GM12878 (cell line): Measurements from ENCODE around the gene CUEDC1. TPM values are rescaled to one million over a fixed set of nuclear protein-coding genes. Genes with fewer than 3 reads are reported as not detected.

Experiments used
- BCL3 ChIP-seq: IDR thresholded peaks from 2 replicates; pipeline ENCODE4 v1.6.1; 2011; ENCODE audit warnings: borderline replicate concordance, low read depth, mild to moderate bottlenecking, moderate library complexity, low read length; ENCODE audit not compliant: insufficient read depth, poor library complexity, severe bottlenecking
- CEBPZ ChIP-seq: fragments of 150-350 bp; IDR thresholded peaks from 2 replicates; pipeline ENCODE4 v1.6.1; 2016; ENCODE audit warnings: low read depth, low read length
- CREM ChIP-seq: IDR thresholded peaks from 2 replicates; pipeline ENCODE4 v1.6.1; 2014; ENCODE audit warnings: antibody characterized with exemption, low read depth
- DPF2 ChIP-seq: fragments of 450-650 bp; IDR thresholded peaks from 2 replicates; pipeline ENCODE4 v1.6.1; 2017; ENCODE audit warnings: mild to moderate bottlenecking
- EP300 ChIP-seq, 2 experiments: fragments of 150-350 bp in 1 of 2; IDR thresholded peaks; 2 replicates each; pipeline ENCODE4 v1.6.1; 2011 to 2012; ENCODE audit warnings: low read depth in 2 of 2, low read length in 2 of 2, borderline replicate concordance in 1 of 2, improper control_type of control experiment in 1 of 2, inconsistent platforms in 1 of 2; ENCODE audit not compliant: control insufficient read depth in 1 of 2
- FOS ChIP-seq: IDR thresholded peaks from 3 replicates; pipeline ENCODE4 v1.6.1; 2011; ENCODE audit warnings: borderline replicate concordance; ENCODE audit not compliant: insufficient read length; ENCODE audit errors: extremely low read depth
- LARP7 ChIP-seq: fragments of 450-650 bp; IDR thresholded peaks from 2 replicates; pipeline ENCODE4 v1.6.1; 2017; ENCODE audit warnings: mild to moderate bottlenecking
- NFYB ChIP-seq: IDR thresholded peaks from 2 replicates; pipeline ENCODE4 v1.6.1; 2011; ENCODE audit warnings: low read depth, mild to moderate bottlenecking, low read length, improper control_type of control experiment, moderate library complexity; ENCODE audit not compliant: insufficient read depth
- NR2C1 ChIP-seq: fragments of 450-650 bp; IDR thresholded peaks from 2 replicates; pipeline ENCODE4 v1.6.1; 2017; ENCODE audit warnings: antibody characterized with exemption, mild to moderate bottlenecking, moderate library complexity
- POLR2AphosphoS2 ChIP-seq: IDR thresholded peaks from 2 replicates; pipeline ENCODE4 v1.6.1; 2011; ENCODE audit warnings: low read depth, mild to moderate bottlenecking, low read length, improper control_type of control experiment, moderate library complexity
- POLR2AphosphoS5 ChIP-seq: IDR thresholded peaks from 2 replicates; pipeline ENCODE4 v1.6.1; 2011; ENCODE audit warnings: mild to moderate bottlenecking, low read length, inconsistent platforms
- RAD51 ChIP-seq: fragments of 450-650 bp; IDR thresholded peaks from 2 replicates; pipeline ENCODE4 v1.6.1; 2016; ENCODE audit warnings: moderate library complexity, mild to moderate bottlenecking, inconsistent platforms
- RB1 ChIP-seq: fragments of 450-650 bp; formaldehyde crosslinking; IDR thresholded peaks from 2 replicates; pipeline ENCODE4 v1.6.1; 2017; ENCODE audit warnings: mild to moderate bottlenecking, borderline replicate concordance
- RELA ChIP-seq: fragments of 450-650 bp; IDR thresholded peaks from 2 replicates; pipeline ENCODE4 v1.8.0; 2014; ENCODE audit warnings: borderline replicate concordance; ENCODE audit not compliant: partially characterized antibody
- SRF ChIP-seq, 2 experiments: IDR thresholded peaks; 2 replicates each; pipeline ENCODE4 v1.6.1; 2011; ENCODE audit warnings: low read depth in 2 of 2, low read length in 2 of 2, mild to moderate bottlenecking in 1 of 2, moderate library complexity in 1 of 2
- USF1 ChIP-seq: IDR thresholded peaks from 2 replicates; pipeline ENCODE4 v1.6.1; 2011; ENCODE audit warnings: borderline replicate concordance, low read depth, mild to moderate bottlenecking, moderate library complexity, mixed read lengths, low read length; ENCODE audit not compliant: insufficient read depth; ENCODE audit errors: extremely low read length
- ZNF384 ChIP-seq: IDR thresholded peaks from 2 replicates; pipeline ENCODE4 v1.6.1; 2012; ENCODE audit warnings: low read depth, mild to moderate bottlenecking, low read length, improper control_type of control experiment, borderline replicate concordance
- ZNF687 ChIP-seq: fragments of 450-650 bp; IDR thresholded peaks from 2 replicates; pipeline ENCODE4 v1.6.1; 2017; ENCODE audit warnings: mild to moderate bottlenecking, moderate library complexity
- polyA plus RNA-seq, 11 experiments: library from polyadenylated mRNA; depleted of rRNA in 4 of 11; unstranded in 6 of 11; stranded (reverse) in 5 of 11; fragments of >200 nt; fragmentation: Nextera tagmentation in 4 of 11; fragmentation: Illumina TruSeq in 1 of 11; extraction: Ambion mirVana in 4 of 11; extraction: Trizol in 1 of 11; gene quantifications; 1 replicate in 1 of 11; 2 replicates in 10 of 11; pipeline versions ENCODE4 v1.2.1 to v1.2.3, GENCODE V29; 2011 to 2016; ENCODE audit warnings: inconsistent platforms in 2 of 11, missing spikeins in 2 of 11, low read depth in 1 of 11
- total RNA-seq, 4 experiments: library from RNA; depleted of rRNA in 3 of 4; stranded (reverse); fragments of >200 nt in 3 of 4; fragmentation: Illumina TruSeq in 1 of 4; extraction: Trizol in 1 of 4; gene quantifications; 2 replicates each; pipeline versions ENCODE4 v1.2.1 to v1.2.3, GENCODE V29; 2013 to 2021

CUEDC1 gene
- total and polyA plus RNA-seq, 10 of the 15 experiments (the other 5 are each of a cell fraction or from before 2014, with no cell fraction given): 0.24 to 7.4 (median 1.8) TPM

GRCh38 chr17:57902800-57903759 lies 52.1 kb downstream of the CUEDC1 start (continued):
- TF ChIP-seq NR2C1 (no peak), POLR2AphosphoS5 (no peak), RB1 (no peak), USF1 (no peak), CEBPZ (no peak), RELA (peak; percentile 31), DPF2 (no peak; the same call in none of the 2 replicates), SRF (IDR thresholded peaks at IDR 0.05; ENCODE audit: low read depth in 2 of 2, low read length in 2 of 2) (no peak), LARP7 (peak; percentile 43; the same call in 1 of the 2 replicates), EP300 (IDR thresholded peaks at IDR 0.05; ENCODE audit: borderline replicate concordance in 1 of 2, control insufficient read depth in 1 of 2, low read depth in 2 of 2, low read length in 2 of 2) (peak; percentile 53 to 77; a peak in 3 of 4 replicates), CREM (peak; percentile 68; the same call in 1 of the 2 replicates), FOS (no peak), ZNF687 (peak; percentile 80), ZNF384 (no peak), NFYB (no peak), RAD51 (no peak), BCL3 (peak; percentile 61), POLR2AphosphoS2 (no peak)
